GM08714 (cell line): ENCODE results near the gene LEAP2.

Experiments
- H3K4me3 ChIP-seq: fragments of 200-500 bp; sonication (Bioruptor generic); 2 replicates; pipeline ENCODE4 v1.5.1; 2014; ENCODE audit warnings: mild to moderate bottlenecking, low read length, inconsistent platforms
- ZNF274 ChIP-seq: IDR thresholded peaks from 2 replicates; pipeline ENCODE4 v1.6.1; 2012; ENCODE audit warnings: mild to moderate bottlenecking, low read depth, low read length

The LEAP2 gene, protein sequence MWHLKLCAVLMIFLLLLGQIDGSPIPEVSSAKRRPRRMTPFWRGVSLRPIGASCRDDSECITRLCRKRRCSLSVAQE

DNA sequence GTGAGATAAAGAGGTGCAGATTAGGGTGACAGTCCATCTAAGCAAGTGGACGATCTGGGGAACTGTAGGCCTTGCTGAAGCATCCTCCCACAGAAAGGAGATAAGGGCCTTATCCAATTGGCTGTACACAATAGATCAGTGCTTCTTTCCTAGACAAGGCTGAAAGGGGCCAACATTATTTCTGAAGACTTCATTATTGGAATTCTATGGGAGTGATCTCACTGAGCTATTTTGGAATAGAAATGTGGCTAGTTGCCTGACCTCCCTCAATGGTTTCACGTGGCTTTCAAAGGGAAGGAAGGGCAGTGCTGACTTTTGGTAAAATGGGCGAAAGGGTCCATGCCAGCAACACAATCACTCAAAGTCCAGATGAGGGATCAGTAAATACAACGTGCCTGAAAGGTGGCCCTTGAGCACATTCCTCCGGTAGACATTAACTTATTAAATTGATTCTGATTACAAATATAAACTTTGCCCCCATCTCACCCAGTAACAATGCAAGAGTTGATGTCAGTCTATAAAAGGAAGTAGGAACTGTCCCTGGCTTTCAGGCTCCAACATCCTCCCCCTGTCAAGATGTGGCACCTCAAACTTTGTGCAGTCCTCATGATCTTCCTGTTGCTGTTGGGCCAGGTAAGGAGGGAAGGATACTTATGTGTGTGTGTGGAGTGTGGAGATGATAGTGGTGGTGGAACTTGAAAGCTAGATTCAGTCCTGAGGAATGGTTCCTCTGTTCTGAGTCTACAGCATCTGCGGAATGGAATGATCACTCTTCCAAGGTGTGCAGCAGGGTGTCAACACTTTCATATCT, at the start of gene LEAP2:
LEAP2 (plus strand) TSS at position 550 of the 811 bp plus-strand sequence; CDS start at position 577, 27 bp downstream.
- no peak for TF ChIP-seq ZNF274
- H3K4me3 ChIP-seq = no peak within 1 kb of the TSS

DNA sequence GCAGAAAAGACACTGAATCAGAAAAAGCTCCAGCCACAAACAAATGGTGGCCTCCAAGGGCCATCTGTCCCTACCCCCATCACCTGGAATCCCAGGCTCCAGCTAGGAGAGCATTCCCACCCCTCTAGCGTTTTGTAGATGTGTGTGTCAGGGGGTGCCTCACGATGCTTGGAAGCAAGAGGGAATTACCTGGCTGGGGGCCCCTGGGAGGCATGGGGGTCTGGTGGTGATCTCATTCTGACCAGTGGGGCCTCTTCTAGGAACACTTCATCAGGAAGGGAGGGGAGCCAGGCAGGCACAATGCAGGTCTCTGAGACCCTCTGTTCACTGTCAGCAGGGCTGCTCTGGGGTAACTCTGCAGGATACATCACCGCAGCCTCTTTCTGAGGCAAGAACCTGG, 49.0 kb upstream of the LEAP2 start:
- TF ChIP-seq ZNF274 = no peak
- no peak overlapping the region for H3K4me3 ChIP-seq

DNA sequence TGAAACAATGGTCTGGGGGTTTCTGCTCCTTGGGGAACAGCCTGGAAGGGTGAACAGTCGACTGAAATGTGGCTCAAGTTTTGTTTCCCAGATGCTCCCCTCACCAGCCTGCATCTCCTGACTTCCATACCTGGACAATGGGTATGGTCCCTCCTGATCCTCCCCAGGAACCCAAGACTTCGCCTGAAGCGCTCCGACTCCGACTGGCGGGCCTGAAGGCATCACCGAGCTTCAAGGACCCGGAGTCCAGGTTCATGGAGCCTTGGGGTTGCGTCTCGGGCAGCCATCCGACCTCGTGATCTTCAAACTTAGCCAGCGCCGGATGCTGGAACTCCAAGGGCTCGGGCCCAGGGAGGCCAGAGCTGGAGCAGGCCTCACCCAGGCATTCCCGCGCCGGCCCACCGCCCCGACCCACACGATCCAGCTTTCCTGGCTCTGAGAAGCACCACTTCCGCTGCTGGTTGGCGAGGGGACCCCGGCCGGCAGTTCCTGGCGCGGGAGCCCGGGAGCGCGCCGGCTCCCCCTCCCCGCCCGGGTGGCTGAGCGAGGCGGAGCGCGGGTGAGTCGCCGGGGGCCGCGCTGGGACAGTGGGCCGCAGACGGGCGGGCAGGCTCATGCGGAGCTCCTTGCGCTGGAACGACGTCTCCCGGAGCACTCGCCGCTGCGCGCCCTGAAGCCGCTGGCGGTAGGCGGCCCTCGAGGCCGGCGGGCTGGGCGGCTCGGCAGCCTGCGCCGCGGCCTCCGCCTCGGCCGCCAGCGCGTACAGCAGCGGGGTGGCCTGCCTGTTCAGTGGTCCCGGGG, 48.2 kb upstream of the LEAP2 start:
- TF ChIP-seq ZNF274 = no peak
- H3K4me3 ChIP-seq = peak overlapping the region; percentile 17; the same call in 1 of the 2 replicates

DNA sequence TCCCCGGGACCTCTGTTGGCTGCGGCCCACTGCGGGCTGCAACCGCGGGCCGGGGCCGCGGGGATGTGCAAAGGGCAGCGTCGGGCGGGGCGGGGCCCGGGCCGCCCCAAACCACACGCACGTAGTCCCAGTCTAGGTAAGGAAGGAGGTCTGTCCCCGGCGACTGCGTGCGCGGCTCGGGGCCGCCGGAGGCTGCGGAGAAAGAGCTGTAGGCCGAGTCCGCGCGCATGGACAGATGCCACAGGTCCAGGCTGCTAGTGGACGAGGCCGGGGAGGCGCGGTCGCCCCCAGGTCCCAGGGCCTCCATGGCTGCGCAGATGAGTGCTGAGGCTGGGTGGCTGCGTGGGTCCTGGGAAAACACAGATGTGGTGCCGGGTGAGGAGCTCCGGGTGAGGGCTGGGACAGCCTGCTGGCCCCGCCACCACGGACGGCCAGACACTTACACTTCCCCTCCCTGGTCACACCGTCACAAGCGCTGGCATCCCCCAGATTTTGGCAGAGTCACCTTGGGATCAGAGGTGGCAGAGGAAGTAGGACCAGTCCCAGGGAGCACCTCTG, 47.6 kb upstream of the LEAP2 start:
- no peak for TF ChIP-seq ZNF274
- H3K4me3 ChIP-seq = peak overlapping the region; percentile 17; the same call in 1 of the 2 replicates

DNA sequence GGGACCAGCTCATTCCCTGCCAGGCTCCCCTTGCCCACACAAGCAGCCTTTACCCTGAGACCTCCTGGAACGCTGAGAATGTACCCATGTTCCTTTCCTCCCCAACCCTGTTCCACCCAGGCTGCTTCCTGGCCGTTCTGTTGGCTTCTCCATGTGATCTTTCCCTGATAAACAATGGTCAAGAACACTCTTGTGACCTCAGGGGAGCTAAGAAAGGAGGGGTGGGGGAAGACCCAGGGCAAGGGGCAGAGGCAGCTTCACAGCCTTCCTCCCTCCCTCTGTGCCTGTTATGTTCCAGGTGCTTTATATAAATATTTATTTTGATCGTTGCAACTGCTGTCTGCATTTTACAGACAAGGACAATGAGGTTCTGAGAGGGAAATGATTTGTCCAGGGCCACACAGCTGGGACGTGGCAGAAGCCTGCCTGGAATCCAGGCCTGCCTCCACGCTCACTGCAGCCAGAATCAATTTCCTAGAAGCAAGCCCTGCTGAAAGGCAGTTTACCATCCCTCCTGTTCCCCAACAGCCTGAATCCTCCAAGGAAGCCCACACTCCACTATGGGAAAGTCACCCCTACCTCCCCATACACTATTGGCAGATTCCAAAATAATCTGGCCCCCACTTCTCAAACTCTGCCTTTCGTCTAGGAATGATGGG, 46.9 kb upstream of the LEAP2 start:
- H3K4me3 ChIP-seq = no peak overlapping the region
- no peak for TF ChIP-seq ZNF274

DNA sequence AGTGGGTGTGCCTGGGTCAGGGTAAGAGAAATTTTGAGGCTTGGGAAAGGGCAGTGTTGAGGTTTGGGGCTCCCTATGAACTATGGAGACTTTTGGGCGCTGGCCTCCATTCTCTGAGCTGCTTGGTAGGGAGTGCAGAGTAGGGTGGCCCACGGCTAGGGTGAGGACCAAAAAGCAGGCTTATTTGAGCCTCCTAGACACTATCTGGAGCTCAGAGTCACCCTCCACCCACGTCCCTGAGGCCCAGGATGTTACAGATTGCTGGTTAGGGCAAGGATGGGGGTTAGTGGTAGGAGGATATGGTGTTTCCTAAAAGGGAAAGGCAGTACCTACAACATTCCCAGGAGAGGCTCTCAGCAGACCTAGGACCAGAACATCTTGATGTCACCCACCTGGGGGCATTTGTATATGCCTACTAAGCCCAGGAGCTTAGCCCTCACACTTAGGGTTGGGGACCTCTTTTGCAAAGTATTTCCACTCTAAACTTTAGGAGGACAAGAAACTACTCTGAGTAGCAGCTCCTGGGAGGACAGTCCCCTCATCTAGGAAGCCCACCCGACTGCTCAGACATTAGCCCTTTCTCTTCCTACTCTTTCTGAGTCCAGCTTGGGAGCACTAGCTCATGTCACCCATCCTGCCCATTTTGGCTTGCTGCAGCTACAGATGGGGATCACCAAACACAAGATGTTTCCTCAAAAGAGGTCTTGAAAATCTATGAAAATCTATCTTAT, 45.4 kb upstream of the LEAP2 start:
- no peak for TF ChIP-seq ZNF274
- H3K4me3 ChIP-seq = no peak overlapping the region

DNA sequence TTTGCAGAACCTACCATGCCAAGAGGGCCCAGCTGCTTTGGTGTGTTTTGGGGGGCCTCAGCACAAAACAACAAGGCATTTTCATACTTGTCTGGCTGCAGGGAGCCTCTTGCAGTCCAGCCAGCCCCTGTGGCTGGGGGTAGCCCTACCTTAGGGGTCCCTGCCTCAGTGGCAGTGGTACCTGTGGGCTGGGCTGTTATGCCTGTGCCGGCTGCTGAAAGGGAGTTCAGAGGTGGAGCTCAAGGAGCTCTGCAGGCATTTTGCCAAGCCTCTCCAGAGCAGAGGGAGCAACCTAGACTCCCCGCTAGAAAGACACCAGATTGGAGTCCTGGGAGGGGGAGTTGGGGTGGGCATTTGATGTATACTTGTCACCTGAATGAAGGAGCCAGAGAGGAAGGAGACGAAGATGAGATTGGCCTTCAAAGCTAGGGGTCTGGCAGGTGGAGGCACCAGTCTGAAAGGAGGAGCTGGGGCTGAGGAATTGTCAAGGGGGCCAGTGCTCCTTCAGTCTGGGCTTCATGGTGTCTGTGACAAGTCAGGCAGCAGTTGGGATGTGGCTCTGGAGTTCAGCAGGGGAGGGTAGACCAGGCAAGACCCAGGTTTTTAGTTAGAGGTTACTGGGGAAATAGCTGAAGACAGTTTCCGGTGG, 44.5 kb upstream of the LEAP2 start:
- TF ChIP-seq ZNF274 = no peak

DNA sequence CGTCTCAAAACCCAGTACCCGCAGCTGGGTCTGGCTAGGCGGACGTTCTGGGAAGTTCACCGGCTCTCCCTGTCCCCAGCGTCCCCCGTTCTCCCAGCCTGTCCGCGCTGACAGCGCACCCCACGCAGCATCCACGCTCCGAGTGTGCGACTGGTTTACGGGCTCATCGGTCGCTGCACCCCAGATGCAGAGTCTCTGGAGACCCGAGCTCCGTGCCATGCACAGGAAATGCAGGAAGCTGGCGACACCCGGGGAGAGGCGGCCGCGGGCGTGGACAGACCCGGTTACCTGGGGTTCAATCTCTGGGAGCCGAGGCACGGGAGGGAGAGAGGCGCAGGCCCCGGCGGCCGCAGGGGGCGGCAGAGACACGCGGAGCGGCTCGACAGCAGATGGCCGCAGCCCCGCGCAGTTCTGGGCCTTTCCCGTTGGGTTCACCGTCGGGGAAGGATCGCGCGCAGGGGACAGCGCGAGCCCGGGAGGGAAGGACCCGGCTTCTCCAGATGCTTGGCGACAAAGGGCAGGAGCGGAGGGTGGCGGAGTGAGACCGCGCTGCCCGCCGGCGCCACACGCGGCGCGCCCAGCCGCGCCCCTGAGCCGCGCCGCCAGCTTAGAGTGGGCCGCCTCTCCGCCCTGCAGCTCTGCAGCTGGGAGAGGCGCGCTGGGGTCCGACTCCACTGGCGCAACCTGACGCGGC, 43.6 kb upstream of the LEAP2 start:
- H3K4me3 ChIP-seq = peak overlapping the region; percentile 70; the same call in 1 of the 2 replicates
- no peak for TF ChIP-seq ZNF274

More for the DNA sequence above, 44.5 kb upstream of the LEAP2 start:
- no peak overlapping the region for H3K4me3 ChIP-seq

DNA sequence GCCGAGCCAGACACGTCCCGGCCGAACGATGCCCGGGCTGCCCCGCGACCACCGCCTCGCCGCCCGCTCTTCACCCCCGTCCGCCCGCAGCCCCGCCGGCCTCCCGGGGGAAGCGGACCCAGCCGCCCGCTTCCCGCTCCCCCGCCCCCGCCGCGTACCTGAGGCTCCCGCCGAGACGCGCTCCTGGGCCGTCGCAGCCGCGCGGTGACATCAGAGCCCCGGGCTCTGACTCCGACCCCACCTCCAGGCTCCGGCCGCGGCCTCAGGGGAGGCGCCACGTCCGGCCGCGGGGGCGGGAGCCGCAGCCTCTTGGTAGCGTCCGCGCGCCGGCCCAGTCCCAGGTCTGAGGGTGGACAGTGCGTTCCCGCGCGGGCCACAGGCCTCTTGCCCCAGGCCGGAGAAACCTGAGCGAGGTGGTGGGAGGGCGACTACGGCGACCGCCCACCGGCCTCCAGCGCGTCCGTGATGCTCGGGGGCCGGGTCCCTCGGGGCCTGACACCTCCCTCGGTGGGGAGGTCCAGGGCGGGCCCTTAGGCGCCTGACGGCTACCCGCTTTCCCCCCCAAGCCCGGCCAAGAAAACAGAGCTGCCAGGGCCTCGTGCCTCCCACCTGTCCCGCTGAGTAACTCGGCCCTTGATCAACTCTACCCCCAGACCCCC, 42.9 kb upstream of the LEAP2 start, which contains the start of gene SHROOM1:
SHROOM1 (minus strand) TSS at position 212 of the 659 bp plus-strand sequence. CDS start 4,507 bp downstream, outside the sequence.
- peak within 1 kb of the TSS; percentile 70; the same call in 1 of the 2 replicates for H3K4me3 ChIP-seq
- no peak for TF ChIP-seq ZNF274

DNA sequence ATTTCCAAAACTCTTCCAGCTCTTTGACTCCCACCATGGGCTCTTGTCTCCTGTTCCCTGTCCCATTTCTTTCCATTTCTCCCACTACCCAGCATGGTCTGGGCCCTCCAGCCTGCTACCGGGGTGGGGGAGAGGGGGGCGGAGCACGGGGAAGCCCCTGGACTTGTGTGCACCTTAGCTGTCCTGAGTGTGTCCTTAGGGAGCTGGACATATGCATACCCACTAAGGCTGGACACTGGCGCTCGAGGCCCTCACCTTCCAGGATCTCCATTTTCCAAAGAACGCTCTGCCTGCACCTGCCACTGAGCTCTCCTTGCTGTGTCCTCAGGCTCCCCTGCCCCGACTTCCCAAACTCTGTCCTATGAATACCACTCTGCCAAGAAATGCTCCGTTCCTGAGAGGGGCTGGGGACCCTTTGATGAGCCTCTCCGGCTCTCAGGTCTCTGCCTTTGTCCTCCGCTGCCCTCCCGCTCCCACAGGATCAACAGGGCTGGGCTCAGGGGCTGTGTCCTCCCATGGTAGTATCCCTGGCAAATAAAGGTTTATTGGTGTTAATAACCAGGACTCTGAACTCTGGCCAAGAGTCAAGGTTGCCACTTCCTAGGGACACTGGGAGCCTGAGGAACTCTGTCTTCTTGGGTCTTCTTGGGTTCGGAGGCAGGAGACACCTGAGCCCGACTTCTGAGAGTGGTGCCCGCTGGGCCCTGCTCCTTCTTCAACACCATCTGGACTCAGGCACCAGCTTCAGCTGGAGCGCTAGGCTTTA, 42.2 kb upstream of the LEAP2 start:
- no peak for TF ChIP-seq ZNF274
- peak overlapping the region; percentile 70; the same call in 1 of the 2 replicates for H3K4me3 ChIP-seq

DNA sequence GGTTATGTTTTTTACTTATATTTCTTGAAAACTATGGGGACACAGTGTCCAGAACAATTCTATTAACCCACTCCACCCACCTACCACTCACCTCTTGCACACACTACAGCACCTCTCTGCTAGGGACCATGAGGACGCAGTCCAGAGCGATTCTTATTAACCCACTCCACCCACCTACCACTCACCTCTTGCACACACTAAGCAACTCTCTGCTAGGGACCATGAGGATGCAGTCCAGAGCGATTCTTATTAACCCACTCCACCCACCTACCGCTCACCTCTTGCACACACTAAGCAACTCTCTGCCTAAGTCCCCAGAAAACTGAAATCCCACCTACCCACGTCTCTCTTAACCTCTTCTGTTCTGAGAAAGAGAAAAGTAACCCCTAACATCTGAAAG, 40.9 kb upstream of the LEAP2 start:
- no peak overlapping the region for H3K4me3 ChIP-seq
- no peak for TF ChIP-seq ZNF274
